Thymus (tissue), 11 donors: ENCODE data around the gene PTPRT. TPM values are rescaled to one million over a fixed set of nuclear protein-coding genes. Genes with fewer than 3 reads are reported as not detected.
"Not testable (repeated sequence)": the region's sequence is repeated elsewhere in the genome, so short reads cannot be mapped to it uniquely, and the experiment has no call there.

Experiments used
- DNase-seq, 9 donors: peaks; one replicate each; pipeline ENCODE4 v3.0.0-alpha.2; 2013; ENCODE audit warnings: low spot score in 9 of 9, low read depth in 6 of 9, missing footprints in 1 of 9
- H3K27ac ChIP-seq, 2 donors: one replicate each; pipeline ENCODE4 v1.5.1; 2013; ENCODE audit warnings: control low read depth in 1 of 2, low read depth in 1 of 2, low read length in 1 of 2, mild to moderate bottlenecking in 1 of 2, moderate library complexity in 1 of 2
- H3K27me3 ChIP-seq, 2 donors: one replicate each; pipeline ENCODE4 v1.5.1; 2013; ENCODE audit warnings: low read length in 1 of 2; ENCODE audit not compliant: control insufficient read depth in 2 of 2, insufficient read depth in 1 of 2
- H3K36me3 ChIP-seq, 2 donors: one replicate each; pipeline ENCODE4 v1.5.1; 2013; ENCODE audit warnings: low read length in 1 of 2, mild to moderate bottlenecking in 1 of 2, moderate library complexity in 1 of 2; ENCODE audit not compliant: control insufficient read depth in 2 of 2, insufficient read depth in 2 of 2
- H3K4me1 ChIP-seq, 2 donors: one replicate each; pipeline ENCODE4 v1.5.1; 2013; ENCODE audit warnings: low read length in 2 of 2; ENCODE audit not compliant: control insufficient read depth in 2 of 2, insufficient read depth in 2 of 2
- H3K4me3 ChIP-seq, 2 donors: one replicate each; pipeline ENCODE4 v1.5.1; 2013; ENCODE audit warnings: low read length in 2 of 2, control low read depth in 1 of 2, mild to moderate bottlenecking in 1 of 2
- H3K9me3 ChIP-seq, 2 donors: one replicate each; pipeline ENCODE4 v1.5.1; 2013; ENCODE audit warnings: low read length in 1 of 2, mild to moderate bottlenecking in 1 of 2; ENCODE audit not compliant: control insufficient read depth in 2 of 2, insufficient read depth in 1 of 2
- WGBS: extraction: QIAGEN DNeasy Blood & Tissue Kit; methylation state at CpG from one replicate; pipeline ENCODE4 v1.1.7; 2013; 5-methylcytosine and 5-hydroxymethylcytosine counted together
- polyA plus RNA-seq: library from polyadenylated mRNA; stranded (reverse); fragments of 200-250 nt; gene quantifications from one replicate; pipeline ENCODE4 v1.2.3, GENCODE V29; 2013
- total RNA-seq: library from RNA; stranded (reverse); fragments of 120-200 nt; gene quantifications from one replicate; pipeline ENCODE4 v1.2.4, GENCODE V29; 2013
- donor health status: healthy.

The PTPRT gene
- total and polyA plus RNA-seq, 2 donors: 2.4 to 4.5 TPM

DNA sequence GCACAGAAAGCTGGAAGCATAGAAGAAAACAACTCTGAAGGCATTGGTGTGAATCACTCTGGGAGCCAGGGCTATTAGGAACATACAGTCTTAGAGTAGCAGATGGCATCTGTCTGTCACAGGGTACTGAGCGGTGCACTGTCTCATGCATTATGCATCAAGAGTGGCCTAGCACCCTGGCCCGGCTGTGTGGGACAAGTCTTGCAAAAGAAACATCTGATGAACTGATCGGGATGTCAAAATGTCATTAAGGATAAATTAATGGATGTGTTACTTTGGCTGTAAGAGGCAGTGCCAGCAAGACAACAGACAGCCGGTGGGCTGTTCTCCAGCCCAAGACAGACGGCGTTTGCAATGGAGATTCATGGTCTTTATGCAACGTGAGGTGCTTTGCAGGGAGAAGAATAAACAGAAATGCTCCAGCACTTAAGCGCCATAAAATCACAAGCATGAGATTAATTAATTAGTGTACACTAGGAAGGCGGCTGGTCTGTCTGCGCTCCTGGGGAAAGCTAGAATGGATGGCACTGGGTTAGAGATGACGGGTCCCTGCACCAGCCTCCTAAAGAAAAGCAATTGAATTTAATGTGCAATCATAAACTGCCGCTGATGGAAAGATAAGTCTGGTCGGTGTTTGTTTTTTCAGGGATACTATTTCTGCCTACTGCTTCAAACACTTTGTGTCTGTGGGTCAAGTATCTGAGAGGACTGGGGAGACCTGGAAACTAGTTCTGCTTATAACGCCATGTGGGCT lies 970.9 kb downstream of the PTPRT start:
- WGBS: 83% methylated on average over 14 of the region's 14 CpGs
- DNase-seq: no peak
- Histone ChIP-seq H3K9me3 (no peaks in the 10 kb centered on the region), H3K27me3 (no peaks in the 10 kb centered on the region), H3K4me3 (no peak overlapping the region), H3K4me1 (no peaks in the 10 kb centered on the region), H3K27ac (no peak overlapping the region), H3K36me3 (no peaks in the 10 kb centered on the region)

DNA sequence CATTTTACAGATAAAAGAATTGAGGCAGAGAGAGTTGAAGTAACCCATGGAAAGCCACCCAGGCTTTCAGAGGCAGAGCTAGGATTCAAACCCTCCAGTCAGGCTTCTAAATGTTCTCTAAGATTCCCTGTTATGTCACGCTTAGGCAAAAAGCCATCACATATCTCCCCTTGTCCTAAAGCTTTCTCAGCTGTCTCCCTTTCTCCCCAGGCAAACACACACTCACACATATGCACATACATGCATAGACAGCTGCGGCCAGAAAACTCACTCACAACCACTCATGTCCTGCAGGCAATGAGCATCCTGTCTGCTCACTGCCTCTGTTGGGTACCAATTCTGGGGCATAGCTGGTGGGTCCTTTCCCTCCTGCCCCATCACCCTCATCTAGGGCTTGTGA lies 975.6 kb downstream of the PTPRT start:
- Histone ChIP-seq H3K4me3 (no peak overlapping the region), H3K9me3 (no peaks in the 10 kb centered on the region), H3K36me3 (no peaks in the 10 kb centered on the region), H3K4me1 (no peaks in the 10 kb centered on the region), H3K27me3 (no peaks in the 10 kb centered on the region), H3K27ac (no peak overlapping the region)
- no peak for DNase-seq
- 94% methylated on average over 2 of the region's 2 CpGs for WGBS

DNA sequence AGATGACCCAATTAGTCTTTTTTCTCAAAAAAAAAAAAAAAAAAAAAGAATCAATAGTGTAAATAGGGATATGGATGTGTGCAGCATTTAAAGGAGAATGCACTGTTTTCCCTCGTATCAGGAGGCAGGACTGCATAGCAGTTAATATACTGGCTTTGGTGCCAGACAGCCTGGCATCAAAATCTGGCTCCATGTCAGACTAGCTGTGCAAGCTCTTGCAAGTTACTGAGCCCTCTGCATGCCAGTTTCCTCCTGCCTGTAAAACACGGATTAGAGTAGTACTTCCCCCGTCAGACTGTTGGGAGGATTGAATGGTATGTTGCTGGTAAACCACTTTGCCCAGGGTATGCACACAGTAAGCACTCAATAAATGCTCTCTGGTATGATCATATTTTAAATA lies 977.3 kb downstream of the PTPRT start:
- Histone ChIP-seq H3K36me3 (no peaks in the 10 kb centered on the region), H3K27me3 (no peaks in the 10 kb centered on the region), H3K4me3 (no peak overlapping the region), H3K27ac (no peak overlapping the region), H3K4me1 (no peaks in the 10 kb centered on the region), H3K9me3 (no peaks in the 10 kb centered on the region)
- DNase-seq: no peak
- 88% methylated on average over 3 of the region's 3 CpGs for WGBS

DNA sequence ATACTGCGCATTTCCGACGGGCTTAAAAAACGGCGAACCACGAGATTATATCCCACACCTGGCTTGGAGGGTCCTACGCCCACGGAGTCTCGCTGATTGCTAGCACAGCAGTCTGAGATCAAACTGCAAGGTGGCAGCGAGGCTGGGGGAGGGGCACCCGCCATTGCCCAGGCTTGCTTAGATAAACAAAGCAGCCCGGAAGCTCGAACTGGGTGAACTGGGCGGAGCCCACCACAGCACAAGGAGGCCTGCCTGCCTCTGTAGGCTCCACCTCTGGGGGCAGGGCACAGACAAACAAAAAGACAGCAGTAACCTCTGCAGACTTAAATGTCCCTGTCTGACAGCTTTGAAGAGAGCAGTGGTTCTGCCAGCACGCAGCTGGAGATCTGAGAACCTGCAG lies 983.1 kb downstream of the PTPRT start:
- H3K27me3 ChIP-seq, H3K36me3 ChIP-seq, H3K4me1 ChIP-seq, DNase-seq, H3K4me3 ChIP-seq, H3K9me3 ChIP-seq, H3K27ac ChIP-seq: not testable (repeated sequence)
- WGBS: 74% methylated on average over 15 of the region's 15 CpGs

DNA sequence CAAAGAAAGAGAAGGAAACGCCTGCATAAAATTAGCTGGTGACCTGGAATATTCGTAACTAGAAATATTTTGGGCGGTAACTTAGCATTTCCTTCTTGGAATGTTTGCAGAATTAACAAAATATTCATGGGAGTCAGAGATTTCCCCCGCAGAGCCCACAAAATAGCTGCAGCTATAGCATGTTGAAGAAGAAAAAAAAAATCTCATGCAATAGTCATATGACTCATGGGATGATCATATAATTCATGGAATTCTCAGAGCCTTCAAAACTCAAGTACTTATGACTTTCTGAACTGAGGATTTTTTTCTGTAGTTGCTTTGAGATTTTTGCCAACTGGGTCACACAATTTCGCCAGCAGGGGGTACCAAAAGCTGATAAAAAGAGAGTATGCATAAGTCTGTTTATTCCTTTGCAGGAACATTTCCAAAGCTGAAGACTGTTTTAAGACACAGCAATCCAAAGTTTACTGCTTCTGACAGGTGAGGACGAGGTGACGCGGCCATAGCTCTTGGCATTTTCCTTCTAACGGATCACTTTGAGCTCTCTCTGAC lies 985.5 kb downstream of the PTPRT start:
- Histone ChIP-seq H3K9me3 (no peaks in the 10 kb centered on the region), H3K36me3 (no peaks in the 10 kb centered on the region), H3K4me3 (no peak overlapping the region), H3K4me1 (no peaks in the 10 kb centered on the region), H3K27me3 (no peaks in the 10 kb centered on the region), H3K27ac (no peak overlapping the region)
- no peak for DNase-seq
- 78% methylated on average over 9 of the region's 9 CpGs for WGBS

DNA sequence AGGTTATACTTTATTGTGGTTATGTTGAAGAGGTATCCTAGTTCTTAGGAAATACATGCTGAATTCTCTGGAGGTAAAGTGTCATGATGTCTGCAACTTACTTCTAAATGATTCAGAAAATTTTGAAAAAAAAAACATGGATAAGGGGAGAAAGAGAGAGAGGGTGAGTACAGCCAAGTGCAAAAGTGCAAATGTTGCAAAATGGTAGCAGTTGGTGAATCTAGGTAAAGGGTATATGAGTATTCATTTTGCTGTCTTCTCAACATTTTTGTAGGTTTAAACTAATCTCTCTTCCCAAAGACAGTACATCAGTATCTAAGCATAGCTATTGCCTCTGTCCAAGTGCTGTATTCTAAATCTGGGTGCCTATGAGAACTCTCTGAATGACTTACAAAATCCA lies 992.1 kb downstream of the PTPRT start:
- no peak for DNase-seq
- no peaks in the 10 kb centered on the region for H3K9me3 ChIP-seq
- H3K36me3 ChIP-seq: no peaks in the 10 kb centered on the region
- no peak overlapping the region for H3K4me3 ChIP-seq
- H3K27me3 ChIP-seq: no peaks in the 10 kb centered on the region
- no peak overlapping the region for H3K27ac ChIP-seq
- no peaks in the 10 kb centered on the region for H3K4me1 ChIP-seq

DNA sequence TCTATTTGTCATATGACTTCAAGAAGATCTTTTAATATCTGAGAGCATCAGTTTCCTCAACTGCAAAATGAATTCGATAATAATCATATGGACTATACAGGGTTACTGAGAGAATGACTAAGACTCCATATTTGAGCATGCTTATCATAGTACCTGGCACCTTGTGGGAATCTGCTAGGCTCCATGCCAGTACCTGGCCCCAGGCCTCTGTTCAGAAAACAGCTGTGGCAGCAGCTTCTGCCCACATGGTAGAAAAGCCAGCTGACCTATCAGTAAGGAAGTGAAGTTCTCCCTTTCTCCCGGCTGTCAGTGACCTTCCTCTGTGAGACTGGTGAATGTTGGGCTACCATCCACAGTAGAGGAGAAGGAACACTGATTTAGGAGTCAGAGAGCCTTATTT lies 996.6 kb downstream of the PTPRT start:
- 69% methylated on average over 2 of the region's 2 CpGs for WGBS
- DNase-seq: no peak
- H3K36me3 ChIP-seq: no peaks in the 10 kb centered on the region
- no peaks in the 10 kb centered on the region for H3K27me3 ChIP-seq
- H3K4me1 ChIP-seq: no peaks in the 10 kb centered on the region
- H3K27ac ChIP-seq: no peak overlapping the region
- H3K4me3 ChIP-seq: no peak overlapping the region
- no peaks in the 10 kb centered on the region for H3K9me3 ChIP-seq

DNA sequence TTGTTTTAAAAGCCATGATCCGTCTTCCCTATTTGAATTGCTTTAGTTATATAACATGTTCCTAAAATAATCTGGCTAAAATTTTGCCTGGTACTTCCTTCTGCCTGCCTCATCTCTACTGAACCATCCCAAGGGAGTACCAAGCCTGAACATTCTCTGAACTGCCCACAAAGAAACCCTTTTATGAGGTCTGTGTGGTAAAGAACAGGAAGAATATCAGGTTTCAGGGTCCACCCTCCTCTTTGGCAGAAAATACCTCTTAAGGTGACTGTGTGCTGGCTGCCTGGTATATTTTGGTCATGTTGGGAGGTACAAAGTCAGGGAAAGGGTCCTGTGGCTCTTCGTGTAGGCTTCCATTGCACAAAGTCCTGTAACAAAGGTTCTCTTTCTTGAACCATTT lies 997.4 kb downstream of the PTPRT start:
- Histone ChIP-seq H3K4me3 (no peak overlapping the region), H3K4me1 (no peaks in the 10 kb centered on the region), H3K36me3 (no peaks in the 10 kb centered on the region), H3K27ac (no peak overlapping the region), H3K27me3 (no peaks in the 10 kb centered on the region), H3K9me3 (no peaks in the 10 kb centered on the region)
- DNase-seq: no peak
- 43% methylated on average over 2 of the region's 2 CpGs for WGBS

DNA sequence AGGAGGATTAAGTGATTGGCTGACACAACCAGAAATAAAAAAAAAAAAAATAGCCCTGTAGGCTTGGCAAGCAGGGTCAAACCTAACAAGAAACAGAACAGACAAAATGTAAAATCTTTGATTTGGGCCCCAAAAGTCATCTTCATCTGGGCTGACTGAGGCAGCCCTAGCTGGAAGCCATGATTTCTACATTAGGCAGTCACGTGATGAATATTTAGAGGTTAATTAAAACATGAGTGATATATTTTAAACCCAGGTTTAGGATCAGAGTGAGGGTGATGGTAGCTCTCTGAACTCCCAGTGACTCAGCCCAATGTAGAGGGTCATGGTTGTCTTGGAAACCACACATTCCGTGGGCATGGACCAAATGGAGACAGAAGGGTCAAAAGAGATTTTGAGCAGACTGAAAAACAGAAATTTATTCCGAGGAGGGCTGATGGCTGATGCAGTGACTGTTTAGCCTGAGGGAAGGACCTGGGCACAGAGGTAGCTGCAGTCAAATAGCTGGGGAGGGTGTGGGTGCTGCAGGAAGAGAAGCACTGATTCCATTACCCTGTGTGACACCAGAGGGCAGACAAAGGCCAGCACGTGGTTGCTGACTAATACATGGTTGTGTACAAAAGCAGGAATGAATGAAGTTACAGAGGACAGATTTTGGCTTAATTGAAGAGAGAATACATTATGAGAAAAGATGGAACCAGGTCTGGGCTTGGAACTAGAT lies 998.4 kb downstream of the PTPRT start:
- no peaks in the 10 kb centered on the region for H3K9me3 ChIP-seq
- no peaks in the 10 kb centered on the region for H3K4me1 ChIP-seq
- 66% methylated on average over 4 of the region's 4 CpGs for WGBS
- DNase-seq: no peak
- no peaks in the 10 kb centered on the region for H3K27me3 ChIP-seq
- no peaks in the 10 kb centered on the region for H3K36me3 ChIP-seq
- no peak overlapping the region for H3K4me3 ChIP-seq
- H3K27ac ChIP-seq: no peak overlapping the region
